Stimulated activated CD8-positive, alpha-beta memory T cell treated with anti-CD3 and anti-CD28 coated beads, Interleukin-7, amount 100 ng/mL, for 24 hours (primary cell): ENCODE measurements around the gene CXCL11.
"Not testable (repeated sequence)": the region's sequence is repeated elsewhere in the genome, so short reads cannot be mapped to it uniquely, and the experiment has no call there.

ENCODE experiments used
- DNase-seq: peaks from one replicate; pipeline ENCODE4 v3.0.0-alpha.2; 2020; ENCODE audit warnings: low read depth

The CXCL11 gene

DNA sequence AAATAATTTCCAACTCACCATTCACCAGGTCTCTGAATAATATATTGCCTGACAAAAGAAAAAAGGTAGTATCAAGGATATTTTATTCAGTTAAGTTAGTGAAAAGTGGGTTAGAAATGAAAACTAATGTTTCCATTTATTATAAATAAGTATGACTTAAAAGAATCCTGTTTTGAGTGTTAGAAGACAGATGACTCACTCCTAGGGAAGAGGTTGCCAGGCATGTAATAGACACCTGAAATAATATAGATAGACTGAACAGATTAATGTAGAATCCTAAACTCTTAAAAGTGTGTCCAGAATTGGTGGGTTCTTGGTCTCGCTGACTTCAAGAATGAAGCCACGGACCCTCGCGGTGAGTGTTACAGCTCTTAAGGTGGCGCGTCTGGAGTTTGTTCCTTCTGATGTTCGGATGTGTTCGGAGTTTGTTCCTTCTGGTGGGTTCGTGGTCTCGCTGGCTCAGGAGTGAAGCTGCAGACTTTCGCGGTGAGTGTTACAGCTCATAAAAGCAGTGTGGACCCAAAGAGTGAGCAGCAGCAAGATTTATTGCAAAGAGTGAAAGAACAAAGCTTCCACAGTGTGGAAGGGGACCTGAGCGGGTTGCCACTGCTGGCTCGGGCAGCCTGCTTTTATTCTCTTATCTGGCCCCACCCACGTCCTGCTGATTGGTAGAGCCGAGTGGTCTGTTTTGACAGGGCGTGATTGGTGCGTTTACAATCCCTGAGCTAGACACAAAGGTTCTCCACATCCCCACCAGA lies 6.5 kb upstream of the CXCL11 start:
- DNase-seq: not testable (repeated sequence)

DNA sequence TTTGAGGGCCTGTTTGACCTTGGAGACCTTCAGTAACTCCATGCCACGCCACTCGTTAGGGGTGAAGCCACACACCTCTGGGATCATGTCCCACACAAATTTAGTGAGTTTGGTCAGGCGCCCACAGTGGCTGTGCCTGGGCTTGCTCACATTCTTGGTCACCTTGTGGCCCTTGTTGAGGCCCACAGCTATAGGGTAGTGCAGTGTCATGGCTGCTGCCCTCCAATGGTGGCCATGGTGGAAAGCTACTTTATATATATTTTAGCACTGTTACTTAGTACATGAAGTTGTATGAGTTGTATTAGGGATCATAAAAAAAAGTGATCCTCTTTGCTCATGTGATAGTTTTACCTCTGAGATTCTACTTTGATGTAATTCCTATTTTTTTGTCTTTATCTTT lies 985 bp upstream of the CXCL11 start:
- DNase-seq: no peak

DNA sequence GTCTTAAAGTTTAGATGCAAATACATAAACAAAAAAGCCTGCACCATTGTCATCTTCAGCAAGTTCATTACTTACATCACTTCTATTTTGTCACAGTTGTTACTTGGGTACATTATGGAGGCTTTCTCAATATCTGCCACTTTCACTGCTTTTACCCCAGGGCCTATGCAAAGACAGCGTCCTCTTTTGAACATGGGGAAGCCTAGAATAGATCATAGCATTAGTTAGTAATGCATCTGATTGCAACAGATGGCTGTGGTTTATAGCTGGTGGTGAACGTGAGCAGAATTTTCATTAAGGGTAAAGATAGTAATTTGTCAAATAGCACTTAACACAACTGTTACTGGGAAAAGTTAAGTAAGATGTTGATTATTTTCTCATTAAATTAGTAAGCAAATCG lies 729 bp downstream of the CXCL11 start:
- no peak for DNase-seq

DNA sequence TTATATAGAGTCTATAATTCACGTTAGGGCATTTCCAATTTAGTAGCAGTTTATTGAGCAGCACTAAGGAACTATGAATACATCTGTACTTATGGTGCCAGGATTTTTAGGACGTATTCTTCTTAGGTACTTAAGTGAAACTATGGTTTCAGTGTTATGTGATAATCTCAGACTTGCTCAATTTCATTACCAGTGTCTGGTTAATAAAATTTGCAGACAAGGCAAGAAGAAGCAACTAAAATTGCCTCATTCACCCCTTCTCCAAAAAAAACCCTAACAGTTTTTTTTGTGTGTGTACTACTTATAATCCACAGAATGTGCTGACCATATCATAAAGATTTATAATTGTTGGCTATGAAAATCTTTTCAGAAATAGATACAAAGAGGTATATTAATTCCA lies 6.6 kb downstream of the CXCL11 start:
- no peak for DNase-seq

GRCh38 chr4:76028350-76028765 lies 7.5 kb downstream of the CXCL11 start:
- no peak for DNase-seq

DNA sequence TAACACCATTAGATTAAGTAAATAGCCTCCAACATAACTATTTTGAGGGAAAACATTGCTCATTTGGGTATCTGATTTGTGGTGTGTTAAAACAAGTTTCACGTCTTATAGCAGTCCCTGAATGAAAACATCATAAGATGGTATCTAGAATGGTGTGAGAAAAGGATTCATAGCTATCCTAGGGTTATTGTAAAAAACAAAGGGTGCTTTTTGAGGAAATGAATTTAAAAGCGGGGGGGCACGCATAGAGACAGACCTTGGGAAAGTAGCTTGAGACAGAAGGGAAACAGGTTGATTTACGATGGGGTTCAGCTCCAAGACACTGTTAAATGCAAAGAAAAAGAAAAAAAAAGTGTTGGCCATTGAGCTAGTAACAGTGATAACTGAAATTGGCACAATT lies 11.8 kb downstream of the CXCL11 start:
- no peak for DNase-seq

GRCh38 chr4:76023389-76023788 lies 12.5 kb downstream of the CXCL11 start, which contains the start of gene CXCL10:
CXCL10 (minus strand) TSS chr4:76023497; CDS start chr4:76023431, 66 bp downstream.
- DNase-seq: no peak

DNA sequence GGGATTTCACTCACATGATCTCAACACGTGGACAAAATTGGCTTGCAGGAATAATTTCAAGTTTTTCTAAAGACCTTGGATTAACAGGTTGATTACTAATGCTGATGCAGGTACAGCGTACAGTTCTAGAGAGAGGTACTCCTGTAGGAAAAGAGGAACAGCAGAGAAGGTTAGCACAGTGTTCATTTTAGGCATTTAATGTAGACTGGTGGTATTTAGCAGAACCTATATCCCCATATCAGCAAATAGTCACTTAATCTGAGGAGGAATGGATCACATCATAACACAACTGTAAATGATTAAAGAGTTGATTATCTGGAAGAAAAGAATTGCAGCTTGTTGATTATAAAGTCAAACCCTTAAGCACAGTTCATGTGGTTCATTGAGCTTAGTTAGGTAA lies 13.2 kb downstream of the CXCL11 start:
- no peak for DNase-seq

DNA sequence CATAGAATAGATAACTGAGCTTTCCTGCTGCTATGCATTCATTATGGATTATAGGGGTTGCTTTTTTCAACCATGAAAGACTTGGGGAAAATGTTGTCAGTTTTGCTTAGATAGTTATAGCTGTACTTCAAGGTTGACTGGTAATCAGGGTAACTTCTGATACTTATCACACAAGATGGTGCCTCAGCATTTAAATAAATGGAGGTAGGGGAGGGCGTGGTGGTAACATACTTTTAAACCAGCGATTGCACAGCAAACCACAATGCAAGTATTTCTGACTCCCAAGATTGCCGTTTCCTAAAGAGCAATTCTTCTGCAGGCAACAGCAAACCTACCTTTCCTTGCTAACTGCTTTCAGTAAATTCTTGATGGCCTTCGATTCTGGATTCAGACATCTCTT lies 13.8 kb downstream of the CXCL11 start:
- no peak for DNase-seq

DNA sequence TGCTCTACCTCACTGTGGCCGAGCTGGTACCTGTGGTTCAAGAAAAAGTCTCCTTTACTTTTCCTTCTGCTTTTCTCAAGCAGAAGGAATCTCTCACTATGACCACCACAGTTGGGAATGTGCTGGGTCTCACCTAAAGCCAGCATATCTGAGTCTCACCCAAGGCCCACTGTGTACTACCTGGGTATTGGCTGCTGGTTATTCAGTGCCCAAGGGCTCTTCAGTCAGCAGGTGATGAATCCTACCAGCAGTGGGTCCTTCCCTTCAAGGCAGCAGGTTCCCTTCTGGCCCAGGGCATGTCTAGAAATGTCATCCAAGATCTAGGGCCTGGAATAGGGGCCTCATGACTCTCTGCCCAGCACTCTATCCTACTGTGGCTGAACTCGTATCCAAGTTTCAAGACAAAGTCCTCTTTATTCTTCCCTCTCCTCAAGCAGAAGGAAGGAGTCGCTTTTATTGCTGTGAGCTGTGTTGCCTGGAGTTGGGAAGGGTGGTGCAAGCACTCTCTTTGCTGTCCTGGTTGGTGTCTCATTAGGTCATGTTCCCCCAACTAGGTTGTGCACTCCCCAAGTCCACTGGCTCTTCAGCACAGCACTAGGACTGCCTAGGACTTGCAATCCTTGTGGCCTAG lies 18.7 kb downstream of the CXCL11 start:
- no peak for DNase-seq

DNA sequence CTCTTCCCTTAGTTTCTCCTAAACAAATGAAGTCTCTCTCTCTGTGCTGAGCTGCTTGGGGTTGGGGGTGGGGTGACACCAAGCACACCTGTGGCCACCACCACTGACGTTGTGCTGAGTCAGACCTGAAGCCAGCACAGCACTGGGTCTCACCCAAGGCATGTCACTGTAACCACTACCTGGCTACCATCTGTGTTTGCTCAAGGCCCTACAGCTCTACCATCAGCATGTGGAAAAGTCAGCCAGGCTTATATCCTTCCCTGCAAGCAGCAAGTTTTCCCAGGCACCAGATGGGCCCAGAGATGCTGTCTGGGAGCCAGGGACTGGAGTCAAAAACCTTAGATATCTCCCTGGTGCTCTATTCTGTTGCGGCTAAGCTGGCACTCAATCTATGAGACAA lies 19.5 kb downstream of the CXCL11 start:
- no peak for DNase-seq

DNA sequence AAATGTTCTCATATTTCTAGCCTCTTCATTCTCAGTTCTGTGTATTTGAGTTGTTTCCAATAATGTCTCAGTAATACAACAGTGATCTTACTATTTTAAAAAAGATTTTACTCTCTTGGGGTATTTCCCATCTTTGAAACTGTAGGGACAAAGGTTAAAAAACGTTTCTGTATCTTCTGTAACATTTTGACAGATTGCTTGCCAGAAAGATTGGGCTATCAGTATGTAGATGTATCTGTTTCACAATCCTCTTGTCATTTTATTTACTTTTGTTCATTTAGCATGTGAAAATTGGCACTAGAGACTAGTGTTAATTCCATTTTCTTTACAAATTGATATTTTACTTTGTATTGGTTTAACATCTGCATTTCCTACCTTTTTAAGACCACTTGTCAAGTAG lies 22.3 kb downstream of the CXCL11 start:
- DNase-seq: no peak

- no peak for DNase-seq
Observed at GRCh38 chr4:76012388-76012801, 23.5 kb downstream of the CXCL11 start.

DNA sequence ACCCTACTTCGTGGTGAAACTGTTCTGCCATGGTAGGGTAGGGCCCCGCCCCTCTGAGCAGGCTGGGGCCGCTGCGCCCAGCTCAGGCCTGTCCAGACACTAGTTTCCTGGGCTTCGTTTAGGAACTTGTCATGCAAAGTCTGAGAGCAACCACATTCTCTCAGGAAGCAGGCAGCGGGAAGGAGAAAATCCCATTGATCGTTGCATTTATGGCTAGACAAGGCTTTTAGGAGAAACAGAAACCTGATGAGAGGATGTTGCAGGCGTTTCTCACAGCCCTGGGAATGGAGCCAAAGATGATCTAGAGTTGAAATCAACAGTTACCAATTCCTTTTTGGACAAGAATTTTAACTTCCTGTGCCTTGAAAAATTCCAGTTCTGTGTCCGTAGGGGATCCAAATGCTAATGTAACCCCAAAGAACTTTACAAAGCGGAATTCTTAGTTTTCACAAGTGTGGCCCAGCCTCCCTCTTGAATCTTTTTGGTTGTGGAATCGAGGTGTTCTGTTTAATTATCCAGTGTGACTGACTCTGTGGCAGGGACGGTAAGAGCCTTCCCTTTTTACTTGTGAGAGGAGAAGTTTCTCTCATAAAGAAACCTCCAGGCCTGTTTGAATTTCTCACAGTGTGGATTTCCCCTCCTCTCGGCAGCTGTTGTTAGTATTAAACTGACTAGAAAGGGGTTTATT lies 24.0 kb downstream of the CXCL11 start:
- no peak for DNase-seq

GRCh38 chr4:76011018-76011670 lies 24.7 kb downstream of the CXCL11 start:
- DNase-seq: no peak

DNA sequence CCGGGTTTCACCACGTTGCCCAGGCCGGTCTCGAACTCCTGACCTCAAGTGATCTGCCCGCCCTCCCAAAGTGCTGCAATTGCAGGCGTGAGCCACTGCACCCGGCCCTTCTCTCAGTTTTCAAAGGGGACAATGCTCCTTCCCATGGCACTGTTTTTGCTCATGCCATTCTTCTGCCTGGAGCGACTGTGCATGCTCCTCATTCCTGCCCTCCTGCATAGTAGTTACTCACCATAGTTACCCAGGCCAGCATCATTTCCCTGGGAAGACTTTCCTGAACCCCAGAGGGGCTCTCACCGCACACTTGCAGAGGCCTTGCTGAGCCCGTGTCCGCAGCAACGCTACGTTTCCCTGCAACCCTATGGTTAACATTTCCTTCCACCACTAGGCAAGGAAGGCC lies 25.3 kb downstream of the CXCL11 start:
- DNase-seq: no peak

DNA sequence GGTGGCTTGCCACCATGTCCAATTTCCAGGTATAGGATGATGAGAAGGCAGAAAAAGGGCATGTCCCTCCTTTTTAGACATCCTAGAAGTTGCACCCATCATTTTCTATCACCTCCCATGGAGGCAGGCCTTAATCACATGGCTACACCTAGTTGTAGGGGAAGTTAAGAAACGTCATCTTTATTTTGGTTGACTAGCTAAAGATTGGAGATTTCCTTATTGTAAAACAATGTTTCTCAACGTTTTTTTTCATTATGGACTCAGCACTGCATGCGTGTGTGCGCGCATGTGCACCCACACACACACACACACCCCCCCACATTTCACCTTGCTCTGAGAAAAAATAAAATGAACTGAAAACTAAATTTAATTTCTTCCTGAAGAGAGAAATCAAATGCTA lies 26.6 kb downstream of the CXCL11 start:
- DNase-seq: no peak

GRCh38 chr4:76007089-76007862 lies 28.6 kb downstream of the CXCL11 start, which contains the start of gene CXCL9:
CXCL9 (minus strand) TSS chr4:76007509; CDS start chr4:76007449, 60 bp downstream.
- no peak for DNase-seq

GRCh38 chr4:76003620-76004019 lies 32.2 kb downstream of the CXCL11 start:
- no peak for DNase-seq

GRCh38 chr4:76003035-76003434 lies 32.8 kb downstream of the CXCL11 start:
- DNase-seq: no peak

GRCh38 chr4:76002176-76002575 lies 33.7 kb downstream of the CXCL11 start:
- DNase-seq: no peak

DNA sequence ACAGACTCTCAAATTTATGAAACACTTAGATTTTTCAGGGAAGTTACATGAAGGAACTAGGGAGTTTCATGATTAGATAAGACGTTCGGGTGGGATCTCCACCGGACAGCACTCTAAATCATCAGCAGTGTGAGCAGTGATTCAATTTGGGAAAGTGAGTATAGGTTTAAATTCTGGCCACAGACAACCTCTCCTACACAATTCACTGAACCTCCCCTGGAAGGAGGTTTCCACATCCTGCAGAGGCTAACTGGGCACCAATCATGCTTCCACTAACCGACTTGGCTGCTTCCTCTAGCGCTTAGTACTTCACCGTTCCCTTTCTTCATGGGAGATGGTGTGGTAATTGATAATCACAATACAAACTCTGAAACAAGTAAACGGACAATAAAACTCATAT lies 34.2 kb downstream of the CXCL11 start:
- DNase-seq: no peak
